Medulla oblongata (tissue), 1 donor: ENCODE data around the gene PTPN2.

Experiments
- DNase-seq: peaks from one replicate; pipeline ENCODE4 v3.0.0-alpha.2; 2015; ENCODE audit errors: extremely low spot score

Gene PTPN2

GRCh38 chr18:12857991-12858544, 26.0 kb downstream of the PTPN2 start:
- no peak for DNase-seq

GRCh38 chr18:12857215-12857905, 26.7 kb downstream of the PTPN2 start:
- no peak for DNase-seq

GRCh38 chr18:12855916-12856315, 28.1 kb downstream of the PTPN2 start:
- DNase-seq = no peak

GRCh38 chr18:12852566-12853315, 31.3 kb downstream of the PTPN2 start:
- no peak for DNase-seq

GRCh38 chr18:12851716-12852115, 32.3 kb downstream of the PTPN2 start:
- DNase-seq = no peak

- DNase-seq = no peak
Measured at GRCh38 chr18:12849548-12849947, 34.5 kb downstream of the PTPN2 start.

- DNase-seq = no peak
Measured at GRCh38 chr18:12848405-12848804, 35.6 kb downstream of the PTPN2 start.

GRCh38 chr18:12844391-12844790, 39.6 kb downstream of the PTPN2 start:
- no peak for DNase-seq

GRCh38 chr18:12843420-12844350, 40.4 kb downstream of the PTPN2 start:
- no peak for DNase-seq

GRCh38 chr18:12842459-12843380, 41.3 kb downstream of the PTPN2 start:
- no peak for DNase-seq

GRCh38 chr18:12841070-12841469, 43.0 kb downstream of the PTPN2 start:
- DNase-seq = no peak

- DNase-seq = no peak
Measured at GRCh38 chr18:12840382-12840781, 43.7 kb downstream of the PTPN2 start.

GRCh38 chr18:12839526-12840196, 44.4 kb downstream of the PTPN2 start:
- DNase-seq = peak; percentile 52

- DNase-seq = peak; percentile 6
Measured at GRCh38 chr18:12839057-12839525, 44.9 kb downstream of the PTPN2 start.

- DNase-seq = no peak
Measured at GRCh38 chr18:12838178-12838634, 45.8 kb downstream of the PTPN2 start.

- DNase-seq = no peak
Measured at GRCh38 chr18:12837747-12838146, 46.3 kb downstream of the PTPN2 start.

GRCh38 chr18:12836551-12836950, 47.5 kb downstream of the PTPN2 start:
- DNase-seq = no peak

- DNase-seq = no peak
Measured at GRCh38 chr18:12828116-12829051, 55.7 kb downstream of the PTPN2 start.

- no peak for DNase-seq
Measured at GRCh38 chr18:12827588-12827987, 56.4 kb downstream of the PTPN2 start.
